ENCODE data around the gene CLCA1. TPM values are rescaled to one million over a fixed set of nuclear protein-coding genes. Genes with fewer than 3 reads are reported as not detected.

The CLCA1 gene
- polyA plus RNA-seq, 3 donors, result not detected

GRCh38 chr1:86502721-86503405 is 34.1 kb downstream of the CLCA1 start:
- DNase-seq, result no peak

- peak; percentile 20 for DNase-seq
Observed at GRCh38 chr1:86503406-86504136, 34.8 kb downstream of the CLCA1 start.

GRCh38 chr1:86504137-86504479 is 35.4 kb downstream of the CLCA1 start:
- DNase-seq, result no peak

- DNase-seq, result no peak
Observed at GRCh38 chr1:86504895-86505563, 36.3 kb downstream of the CLCA1 start.

- DNase-seq, result no peak
Observed at GRCh38 chr1:86505564-86505902, 36.8 kb downstream of the CLCA1 start.

- no peak for DNase-seq
Observed at GRCh38 chr1:86507935-86508582, 39.3 kb downstream of the CLCA1 start.

- no peak for DNase-seq
Observed at GRCh38 chr1:86508583-86508969, 39.8 kb downstream of the CLCA1 start.

- no peak for DNase-seq
Observed at GRCh38 chr1:86515597-86515996, 46.9 kb downstream of the CLCA1 start.

- DNase-seq, result no peak
Observed at GRCh38 chr1:86516335-86516734, 47.6 kb downstream of the CLCA1 start.

- no peak for DNase-seq
Observed at GRCh38 chr1:86517336-86517735, 48.6 kb downstream of the CLCA1 start.

GRCh38 chr1:86520789-86521521 is 52.2 kb downstream of the CLCA1 start:
- no peak for DNase-seq

- DNase-seq, result no peak
Observed at GRCh38 chr1:86521522-86521891, 52.8 kb downstream of the CLCA1 start.

GRCh38 chr1:86522240-86522639 is 53.5 kb downstream of the CLCA1 start:
- DNase-seq, result no peak

- no peak for DNase-seq
Observed at GRCh38 chr1:86523670-86524354, 55.1 kb downstream of the CLCA1 start.

GRCh38 chr1:86527306-86527705 is 58.6 kb downstream of the CLCA1 start:
- DNase-seq, result no peak

GRCh38 chr1:86530211-86530845 is 61.6 kb downstream of the CLCA1 start:
- no peak for DNase-seq

GRCh38 chr1:86537928-86538695 is 69.4 kb downstream of the CLCA1 start:
- DNase-seq, result no peak

GRCh38 chr1:86538775-86539174 is 70.0 kb downstream of the CLCA1 start:
- no peak for DNase-seq

- DNase-seq, result no peak
Observed at GRCh38 chr1:86541859-86542258, 73.1 kb downstream of the CLCA1 start.

GRCh38 chr1:86542631-86543030 is 73.9 kb downstream of the CLCA1 start:
- DNase-seq, result no peak
